T-cell (primary cell): ENCODE data around the gene KRTAP9-3. TPM values are rescaled to one million over a fixed set of nuclear protein-coding genes. Genes with fewer than 3 reads are reported as not detected.
"Not testable (repeated sequence)": the region's sequence is repeated elsewhere in the genome, so short reads cannot be mapped to it uniquely, and the experiment has no call there.

ENCODE experiments used
- ATAC-seq, 4 experiments: fragments of 200-7000 bp in 3 of 4; fragments of 150-1000 bp in 1 of 4; cut with Tn5 transposase; replicated peaks in 1 of 4; 1 replicate in 3 of 4; 2 replicates in 1 of 4; pipeline ENCODE4 v1.10.0; 2021; ENCODE audit warnings: moderate library complexity in 3 of 4, mild to moderate bottlenecking in 2 of 4, moderate number of reproducible peaks in 1 of 4
- CTCF ChIA-PET, 2 donors: fragments of 300-600 bp; sonication (Branson Sonifier 250); formaldehyde crosslinking; loops; one replicate each; lab custom pipeline; 2022; ENCODE audit warnings: antibody characterized with exemption in 2 of 2; lab: Charles Lee
- POLR2A ChIA-PET, 2 donors: fragments of 300-600 bp; sonication (Branson Sonifier 250); formaldehyde crosslinking; loops; one replicate each; lab custom pipeline; 2022; ENCODE audit warnings: antibody characterized with exemption in 2 of 2; lab: Charles Lee
- DNase-seq, 35 experiments: peaks; one replicate each; pipeline versions ENCODE4 v3.0.0 to v3.0.0-alpha.2; 2013 to 2023
- H3K27ac ChIP-seq: one replicate; pipeline ENCODE4 v1.5.1; 2013; ENCODE audit warnings: low read length
- H3K27me3 ChIP-seq, 2 experiments: replicated peaks in 1 of 2; 1 replicate in 1 of 2; 2 replicates in 1 of 2; pipeline versions ENCODE4 v1.6.1 to v1.7.0; 2013; ENCODE audit warnings: low read length in 1 of 2, mixed read lengths in 1 of 2; ENCODE audit not compliant: control insufficient read depth in 2 of 2, insufficient read depth in 2 of 2; ENCODE audit errors: extremely low read depth in 1 of 2
- H3K36me3 ChIP-seq, 2 donors: 1 replicate in 1 of 2; 2 replicates in 1 of 2; pipeline versions ENCODE4 v1.6.1 to v1.7.0; 2013; ENCODE audit warnings: low read length in 1 of 2; ENCODE audit not compliant: control insufficient read depth in 2 of 2, insufficient read depth in 1 of 2; ENCODE audit errors: extremely low read depth in 1 of 2
- H3K4me1 ChIP-seq, 2 experiments: 1 replicate in 1 of 2; 2 replicates in 1 of 2; pipeline versions ENCODE4 v1.6.1 to v1.7.0; 2013; ENCODE audit warnings: low read length in 2 of 2, mixed read lengths in 1 of 2; ENCODE audit not compliant: insufficient read depth in 2 of 2, control insufficient read depth in 1 of 2; ENCODE audit errors: extremely low read depth in 1 of 2
- H3K4me3 ChIP-seq, 2 donors: 1 replicate in 1 of 2; 2 replicates in 1 of 2; pipeline versions ENCODE4 v1.5.1 to v1.7.0; 2013; ENCODE audit warnings: mild to moderate bottlenecking in 2 of 2, low read length in 1 of 2, moderate library complexity in 1 of 2; ENCODE audit not compliant: control insufficient read depth in 1 of 2; ENCODE audit errors: extremely low read depth in 1 of 2
- H3K9me3 ChIP-seq: 2 replicates; pipeline ENCODE4 v1.7.0; 2013
- H3K27ac Mint-ChIP-seq, 2 donors: one replicate each; pipeline ENCODE4 v1.8.0; 2020 to 2021; ENCODE audit warnings: mild to moderate bottlenecking in 2 of 2, mixed read lengths in 2 of 2
- H3K27me3 Mint-ChIP-seq, 2 donors: one replicate each; pipeline ENCODE4 v1.8.0; 2021 to 2022; ENCODE audit warnings: mixed read lengths in 2 of 2
- H3K36me3 Mint-ChIP-seq: one replicate; pipeline ENCODE4 v1.8.0; 2021; ENCODE audit warnings: mixed read lengths
- H3K4me1 Mint-ChIP-seq, 3 donors: one replicate each; pipeline ENCODE4 v1.8.0; 2020 to 2022; ENCODE audit warnings: mixed read lengths in 3 of 3, mild to moderate bottlenecking in 1 of 3
- H3K4me3 Mint-ChIP-seq, 3 donors: one replicate each; pipeline ENCODE4 v1.8.0; 2020 to 2022; ENCODE audit warnings: mild to moderate bottlenecking in 3 of 3, mixed read lengths in 3 of 3, moderate library complexity in 3 of 3
- H3K9me3 Mint-ChIP-seq, 3 donors: one replicate each; pipeline ENCODE4 v1.8.0; 2020 to 2022; ENCODE audit warnings: mixed read lengths in 3 of 3
- WGBS: methylation state at CpG from one replicate; pipeline ENCODE4 v1.1.5; 2013; ENCODE audit warnings: missing lambda C conversion rate; ENCODE audit not compliant: insufficient coverage; 5-methylcytosine and 5-hydroxymethylcytosine counted together
- total RNA-seq, 35 experiments: library from RNA in 6 of 35; stranded (reverse) in 6 of 35; fragments of 120-200 nt in 1 of 35; gene quantifications; one replicate each; pipeline versions ENCODE4 v1.2.1 to v1.2.4 and lab custom pipeline; 2013 to 2026

Gene KRTAP9-3
- total RNA-seq, 5 donors from 2014 or later (not counting 1 experiment from before 2014, with no cell fraction given): not detected

DNA sequence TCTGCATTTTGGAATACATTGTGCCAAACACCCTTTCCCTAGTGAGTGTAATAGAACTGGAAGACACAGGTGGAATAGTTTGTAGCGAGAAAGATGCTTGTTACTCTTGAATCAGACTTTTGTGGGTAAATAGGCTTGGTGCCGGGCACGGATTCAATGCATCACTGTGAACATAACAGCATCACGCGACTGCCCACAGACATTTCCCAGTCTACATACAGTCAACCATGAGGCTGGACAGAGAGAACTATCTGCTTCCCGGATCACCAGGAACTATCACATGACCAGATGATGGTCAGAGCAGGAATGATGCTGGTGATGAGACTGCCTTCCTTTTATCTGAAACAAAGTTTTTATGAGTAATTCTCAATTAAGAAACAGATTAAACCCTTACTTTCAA lies 6.2 kb upstream of the KRTAP9-3 start:
- peaks cover 2% of the 10 kb centered on the region in 2 experiments for H3K27me3 ChIP-seq
- H3K27ac ChIP-seq: no peak overlapping the region
- ChIA-PET POLR2A (no interaction called here), CTCF (no interaction called here)
- peaks cover 1 to 22% (median 3%) of the 10 kb centered on the region in 3 donors for H3K4me1 Mint-ChIP-seq
- H3K4me3 Mint-ChIP-seq: no peak overlapping the region
- no peak for DNase-seq
- H3K4me1 ChIP-seq: no peaks in the 10 kb centered on the region
- WGBS: 100% methylated on average over 4 of the region's 6 CpGs
- H3K4me3 ChIP-seq: no peak overlapping the region
- H3K9me3 ChIP-seq: no peaks in the 10 kb centered on the region
- ATAC-seq: no peak
- H3K27me3 Mint-ChIP-seq: peaks cover 7 to 9% of the 10 kb centered on the region in 2 donors
- H3K36me3 ChIP-seq: no peaks in the 10 kb centered on the region
- no peaks in the 10 kb centered on the region for H3K9me3 Mint-ChIP-seq
- no peaks in the 10 kb centered on the region for H3K36me3 Mint-ChIP-seq
- H3K27ac Mint-ChIP-seq: no peak overlapping the region

DNA sequence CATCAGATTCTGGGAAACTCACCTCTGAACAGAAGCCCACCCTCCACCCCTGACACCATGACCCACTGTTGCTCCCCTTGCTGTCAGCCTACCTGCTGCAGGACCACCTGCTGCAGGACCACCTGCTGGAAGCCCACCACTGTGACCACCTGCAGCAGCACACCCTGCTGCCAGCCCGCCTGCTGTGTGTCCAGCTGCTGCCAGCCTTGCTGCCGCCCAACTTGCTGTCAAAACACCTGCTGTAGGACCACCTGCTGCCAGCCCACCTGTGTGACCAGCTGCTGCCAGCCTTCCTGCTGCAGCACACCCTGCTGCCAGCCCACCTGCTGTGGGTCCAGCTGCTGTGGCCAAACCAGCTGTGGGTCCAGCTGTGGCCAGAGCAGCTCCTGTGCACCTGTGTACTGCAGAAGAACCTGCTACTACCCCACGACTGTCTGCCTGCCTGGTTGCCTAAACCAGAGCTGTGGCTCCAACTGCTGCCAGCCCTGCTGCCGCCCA lies 5.6 kb upstream of the KRTAP9-3 start, which contains the start of gene KRTAP9-2:
KRTAP9-2 (plus strand) TSS at position 51 of the 498 bp plus-strand sequence; CDS start at position 58, 7 bp downstream.
- ATAC-seq, H3K27me3 Mint-ChIP-seq, H3K27ac ChIP-seq, H3K36me3 Mint-ChIP-seq, H3K9me3 Mint-ChIP-seq, H3K4me3 ChIP-seq, H3K27ac Mint-ChIP-seq, DNase-seq, H3K4me1 ChIP-seq, H3K36me3 ChIP-seq, POLR2A ChIA-PET, CTCF ChIA-PET, H3K4me3 Mint-ChIP-seq, H3K27me3 ChIP-seq, H3K9me3 ChIP-seq: not testable (repeated sequence)
- H3K4me1 Mint-ChIP-seq: peaks cover 0 to 17% (median 3%) of the 10 kb centered on the region in 3 donors
- 85% methylated on average over 2 of the region's 4 CpGs for WGBS

DNA sequence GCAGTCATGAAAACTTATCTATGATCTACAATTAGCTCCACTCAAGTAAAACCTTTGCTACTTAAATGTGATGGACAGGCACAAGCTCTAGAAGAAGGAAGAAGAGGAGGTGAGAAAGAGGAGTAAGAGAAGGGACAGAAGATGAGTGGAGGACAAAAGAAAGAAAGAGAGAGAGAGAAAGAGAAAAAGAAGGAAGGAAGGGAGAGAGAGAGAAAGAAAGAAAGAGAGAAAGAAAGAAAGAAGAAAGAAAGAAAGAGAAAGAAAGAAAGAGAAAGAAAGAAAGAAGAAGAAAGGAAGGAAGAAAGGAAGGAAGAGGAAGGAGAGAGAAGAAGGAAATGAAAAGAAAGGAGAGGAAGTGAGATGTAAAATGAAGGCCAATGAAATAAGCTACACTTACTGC lies 2.2 kb upstream of the KRTAP9-3 start:
- Mint-ChIP-seq H3K27ac (no peak overlapping the region), H3K4me3 (no peak overlapping the region), H3K9me3 (no peaks in the 10 kb centered on the region), H3K36me3 (no peaks in the 10 kb centered on the region), H3K4me1 (peaks cover 0 to 18% (median 3%) of the 10 kb centered on the region in 3 donors), H3K27me3 (peaks cover 15 to 18% of the 10 kb centered on the region in 2 donors)
- Histone ChIP-seq H3K4me3 (no peak overlapping the region), H3K9me3 (no peaks in the 10 kb centered on the region), H3K27me3 (peaks cover 2% of the 10 kb centered on the region in 2 experiments), H3K27ac (no peak overlapping the region), H3K36me3 (no peaks in the 10 kb centered on the region), H3K4me1 (no peaks in the 10 kb centered on the region)
- POLR2A ChIA-PET: no interaction called here
- CTCF ChIA-PET: interaction anchor here in 1 of 2 donors (1.1 kb wide), 1 partner anchor 92 kb away, joined by 3 read pairs; no protein-coding TSS in a partner anchor
- ATAC-seq: no peak
- no peak for DNase-seq

DNA sequence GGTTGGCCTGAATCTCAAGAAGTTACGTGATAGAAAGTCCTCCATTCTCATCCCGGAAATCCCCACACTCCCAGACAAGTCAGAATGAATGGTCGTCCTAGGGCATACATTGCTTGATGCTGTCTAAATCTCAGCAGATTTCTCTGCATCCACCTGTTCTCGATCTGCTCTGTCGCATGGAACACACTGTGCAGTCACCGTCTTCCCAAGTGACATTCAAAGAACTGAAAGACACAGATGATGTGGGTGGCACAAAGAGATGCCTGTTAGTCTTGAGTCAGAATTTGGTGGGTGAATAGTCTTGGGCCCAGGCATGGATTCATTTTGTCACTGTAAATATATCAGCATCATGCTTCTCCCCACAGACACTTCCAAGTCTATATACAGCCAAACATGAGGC lies 518 bp upstream of the KRTAP9-3 start:
- DNase-seq (no peak), ATAC-seq (no peak)
- no peak overlapping the region for H3K27ac Mint-ChIP-seq
- POLR2A ChIA-PET: no interaction called here
- no peaks in the 10 kb centered on the region for H3K9me3 ChIP-seq
- no peaks in the 10 kb centered on the region for H3K9me3 Mint-ChIP-seq
- no peak overlapping the region for H3K4me3 ChIP-seq
- no peaks in the 10 kb centered on the region for H3K4me1 ChIP-seq
- no peaks in the 10 kb centered on the region for H3K36me3 ChIP-seq
- H3K27me3 ChIP-seq: peaks cover 0 to 2% of the 10 kb centered on the region in 2 experiments
- peaks cover 24 to 27% of the 10 kb centered on the region in 2 donors for H3K27me3 Mint-ChIP-seq
- no peaks in the 10 kb centered on the region for H3K36me3 Mint-ChIP-seq
- 93% methylated on average over 6 of the region's 6 CpGs for WGBS
- H3K27ac ChIP-seq: no peak overlapping the region
- H3K4me1 Mint-ChIP-seq: peaks cover 0 to 26% (median 3%) of the 10 kb centered on the region in 3 donors
- H3K4me3 Mint-ChIP-seq: no peak overlapping the region
- CTCF ChIA-PET: no interaction called here

DNA sequence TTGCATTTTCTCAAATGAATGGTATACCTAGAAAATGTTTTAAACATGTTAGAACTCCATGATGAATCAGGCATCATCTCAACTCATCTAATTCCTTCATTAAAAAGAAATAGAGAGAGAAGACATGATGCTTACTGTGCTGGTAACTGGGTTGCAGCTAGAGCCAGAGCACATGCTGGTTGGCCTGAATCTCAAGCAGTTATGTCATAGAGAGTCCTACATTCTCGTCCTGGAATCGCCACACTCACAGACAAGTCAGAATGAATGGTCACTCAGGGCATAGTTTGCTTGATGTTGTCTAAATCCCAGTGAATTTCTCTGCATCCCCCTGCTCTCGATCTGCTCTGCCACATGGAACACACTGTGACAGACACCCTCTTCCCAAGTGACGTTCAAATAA lies 4.9 kb downstream of the KRTAP9-3 start:
- H3K27me3 Mint-ChIP-seq: peaks cover 30% of the 10 kb centered on the region in 2 donors
- peaks cover 0 to 17% (median 0%) of the 10 kb centered on the region in 3 donors for H3K4me1 Mint-ChIP-seq
- H3K4me1 ChIP-seq, H3K9me3 Mint-ChIP-seq, CTCF ChIA-PET, H3K27ac Mint-ChIP-seq, H3K9me3 ChIP-seq, H3K4me3 Mint-ChIP-seq, H3K4me3 ChIP-seq, DNase-seq, H3K36me3 ChIP-seq, POLR2A ChIA-PET, H3K36me3 Mint-ChIP-seq, H3K27ac ChIP-seq, ATAC-seq, H3K27me3 ChIP-seq: not testable (repeated sequence)
- WGBS: 68% methylated on average over 2 of the region's 4 CpGs

DNA sequence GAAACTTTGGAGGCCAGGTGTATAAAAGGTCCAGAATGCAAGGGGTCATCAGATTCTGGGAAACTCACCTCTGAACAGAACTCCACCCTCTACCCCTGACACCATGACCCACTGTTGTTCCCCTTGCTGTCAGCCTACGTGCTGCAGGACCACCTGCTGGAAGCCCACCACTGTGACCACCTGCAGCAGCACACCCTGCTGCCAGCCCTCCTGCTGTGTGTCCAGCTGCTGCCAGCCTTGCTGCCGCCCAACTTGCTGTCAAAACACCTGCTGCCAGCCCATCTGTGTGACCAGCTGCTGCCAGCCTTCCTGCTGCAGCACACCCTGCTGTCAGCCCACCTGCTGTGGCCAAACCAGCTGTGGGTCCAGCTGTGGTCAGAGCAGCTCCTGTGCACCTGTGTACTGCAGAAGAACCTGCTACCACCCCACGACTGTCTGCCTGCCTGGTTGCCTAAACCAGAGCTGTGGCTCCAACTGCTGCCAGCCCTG lies 5.7 kb downstream of the KRTAP9-3 start, which contains the start of gene KRTAP9-8:
KRTAP9-8 (plus strand) TSS at position 51 of the 489 bp plus-strand sequence; CDS start at position 104, 53 bp downstream.
- CTCF ChIA-PET, H3K9me3 Mint-ChIP-seq, H3K36me3 ChIP-seq, POLR2A ChIA-PET, H3K36me3 Mint-ChIP-seq, DNase-seq, H3K4me3 ChIP-seq, H3K27ac ChIP-seq, H3K27me3 ChIP-seq, H3K4me1 ChIP-seq, ATAC-seq, H3K4me3 Mint-ChIP-seq, H3K27ac Mint-ChIP-seq, H3K9me3 ChIP-seq: not testable (repeated sequence)
- Mint-ChIP-seq H3K27me3 (peaks cover 27 to 28% of the 10 kb centered on the region in 2 donors), H3K4me1 (peaks cover 0 to 15% (median 0%) of the 10 kb centered on the region in 3 donors)
- 70% methylated on average over 2 of the region's 3 CpGs for WGBS
